Astrocyte of the cerebellum (primary cell): ENCODE results near the gene JAKMIP2.
"Not testable (repeated sequence)": the region's sequence is repeated elsewhere in the genome, so short reads cannot be mapped to it uniquely, and the experiment has no call there.

Experiments
- DNase-seq: peaks from one replicate; pipeline ENCODE4 v3.0.0-alpha.2; 2011; ENCODE audit warnings: low read depth
- H3K4me3 ChIP-seq: 2 replicates; pipeline ENCODE4 v1.5.1; 2011; ENCODE audit warnings: mild to moderate bottlenecking, low read depth, low read length, moderate library complexity
- in situ Hi-C: cut with HindIII; loops from 2 replicates; pipeline ENCODE4 v1.10.0; 2017; ENCODE audit warnings: low sequenced_read_pairs
- TF ChIP-seq, protein P1 (sequence below): IDR thresholded peaks from 2 replicates; pipeline ENCODE4 v1.5.1; 2012; ENCODE audit warnings: low read length, low read depth, moderate library complexity, mild to moderate bottlenecking; ENCODE audit errors: missing control alignments

Gene JAKMIP2

DNA sequence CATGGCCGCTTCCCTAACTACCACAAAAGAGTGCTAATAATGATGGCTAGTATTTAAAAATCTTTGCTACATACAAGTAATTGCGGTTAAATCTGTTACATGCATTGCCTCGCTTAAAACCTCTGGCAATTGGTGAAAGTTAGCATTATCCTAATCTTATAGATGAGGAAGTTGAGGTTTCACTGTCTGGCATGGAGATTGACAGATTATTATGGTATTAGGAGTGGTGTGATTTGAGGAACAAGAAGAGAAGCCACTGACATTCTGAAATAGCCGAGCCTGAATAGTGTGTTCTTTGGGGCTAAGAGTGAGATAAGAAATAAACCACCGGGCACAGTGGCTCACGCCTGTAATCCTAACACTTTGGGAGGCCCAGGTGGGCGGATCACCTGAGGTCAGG is 227.4 kb downstream of the JAKMIP2 start:
- in situ Hi-C loops, result no loop called here
- no peak overlapping the region for H3K4me3 ChIP-seq
- TF ChIP-seq, protein P1, sequence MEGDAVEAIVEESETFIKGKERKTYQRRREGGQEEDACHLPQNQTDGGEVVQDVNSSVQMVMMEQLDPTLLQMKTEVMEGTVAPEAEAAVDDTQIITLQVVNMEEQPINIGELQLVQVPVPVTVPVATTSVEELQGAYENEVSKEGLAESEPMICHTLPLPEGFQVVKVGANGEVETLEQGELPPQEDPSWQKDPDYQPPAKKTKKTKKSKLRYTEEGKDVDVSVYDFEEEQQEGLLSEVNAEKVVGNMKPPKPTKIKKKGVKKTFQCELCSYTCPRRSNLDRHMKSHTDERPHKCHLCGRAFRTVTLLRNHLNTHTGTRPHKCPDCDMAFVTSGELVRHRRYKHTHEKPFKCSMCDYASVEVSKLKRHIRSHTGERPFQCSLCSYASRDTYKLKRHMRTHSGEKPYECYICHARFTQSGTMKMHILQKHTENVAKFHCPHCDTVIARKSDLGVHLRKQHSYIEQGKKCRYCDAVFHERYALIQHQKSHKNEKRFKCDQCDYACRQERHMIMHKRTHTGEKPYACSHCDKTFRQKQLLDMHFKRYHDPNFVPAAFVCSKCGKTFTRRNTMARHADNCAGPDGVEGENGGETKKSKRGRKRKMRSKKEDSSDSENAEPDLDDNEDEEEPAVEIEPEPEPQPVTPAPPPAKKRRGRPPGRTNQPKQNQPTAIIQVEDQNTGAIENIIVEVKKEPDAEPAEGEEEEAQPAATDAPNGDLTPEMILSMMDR, result no peak
- no peak for DNase-seq

DNA sequence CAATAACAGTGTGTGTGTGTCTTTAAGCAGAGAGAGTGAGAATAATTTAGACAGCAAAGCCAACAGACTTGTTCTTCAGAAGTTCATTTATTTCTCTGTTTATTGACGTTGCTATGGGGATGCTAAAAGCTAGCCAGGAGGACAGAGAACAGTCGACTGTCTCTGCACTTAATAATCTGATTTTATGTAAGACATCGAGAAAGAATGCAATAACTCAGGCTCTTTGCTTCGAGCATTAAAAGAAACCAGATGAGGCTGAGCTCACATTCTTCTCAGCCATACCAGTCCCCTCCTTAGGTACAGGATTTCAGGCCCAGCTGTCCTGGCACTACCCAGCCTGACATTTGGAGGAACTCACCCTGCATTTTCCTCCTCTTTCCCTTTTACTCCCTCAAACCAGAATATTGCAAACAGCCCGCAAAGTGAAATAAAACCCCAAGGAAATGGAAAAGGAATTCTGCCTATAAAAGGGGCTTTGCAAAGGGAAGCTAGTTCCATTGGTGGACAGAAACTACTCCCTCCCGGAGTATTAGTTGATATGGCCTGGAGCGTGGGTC is 228.2 kb downstream of the JAKMIP2 start:
- TF ChIP-seq, protein P1, result no peak
- peak; percentile 73 for DNase-seq
- H3K4me3 ChIP-seq, result no peak overlapping the region
- in situ Hi-C loops, result no loop called here

DNA sequence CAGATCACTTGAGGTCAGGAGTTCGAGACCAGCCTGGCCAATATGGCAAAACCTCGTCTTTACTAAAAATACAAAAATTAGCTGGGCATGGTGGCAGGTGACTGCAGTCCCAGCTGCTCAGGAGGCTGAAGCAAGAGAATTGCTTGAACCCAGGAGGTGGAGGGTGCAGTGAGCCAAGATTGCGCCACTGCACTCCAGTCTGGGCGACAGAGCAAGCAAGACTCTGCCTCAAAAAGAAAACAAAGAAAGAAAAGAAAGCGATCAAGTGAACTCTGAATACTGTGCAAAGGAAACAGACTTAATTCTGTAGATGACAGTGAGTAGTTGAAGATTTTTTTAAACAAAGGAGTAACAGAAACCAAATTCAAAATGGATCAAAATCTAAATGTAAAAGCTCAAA is 228.7 kb downstream of the JAKMIP2 start:
- in situ Hi-C loops, H3K4me3 ChIP-seq, DNase-seq: not testable (repeated sequence)

DNA sequence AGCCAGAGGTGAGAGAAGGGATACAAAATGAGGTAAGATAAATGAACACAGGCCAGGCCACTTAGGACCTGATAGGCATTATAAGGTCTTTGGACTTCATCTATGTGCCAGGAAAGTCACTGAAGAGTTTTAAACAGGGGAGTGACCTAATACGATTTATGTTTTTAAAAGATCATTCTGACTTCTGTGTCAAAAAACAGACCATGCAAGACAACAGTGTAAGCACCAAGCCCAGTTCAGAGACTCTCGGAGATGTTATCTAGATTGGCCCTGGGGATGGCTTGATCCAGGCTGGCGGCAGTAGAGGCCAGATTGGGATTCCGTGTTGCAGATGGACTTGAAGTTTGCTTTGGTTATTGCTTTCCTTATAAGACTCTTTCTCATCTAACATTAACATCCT is 229.6 kb downstream of the JAKMIP2 start:
- no peak for DNase-seq
- in situ Hi-C loops, result no loop called here
- no peak overlapping the region for H3K4me3 ChIP-seq
- TF ChIP-seq, protein P1, result no peak

DNA sequence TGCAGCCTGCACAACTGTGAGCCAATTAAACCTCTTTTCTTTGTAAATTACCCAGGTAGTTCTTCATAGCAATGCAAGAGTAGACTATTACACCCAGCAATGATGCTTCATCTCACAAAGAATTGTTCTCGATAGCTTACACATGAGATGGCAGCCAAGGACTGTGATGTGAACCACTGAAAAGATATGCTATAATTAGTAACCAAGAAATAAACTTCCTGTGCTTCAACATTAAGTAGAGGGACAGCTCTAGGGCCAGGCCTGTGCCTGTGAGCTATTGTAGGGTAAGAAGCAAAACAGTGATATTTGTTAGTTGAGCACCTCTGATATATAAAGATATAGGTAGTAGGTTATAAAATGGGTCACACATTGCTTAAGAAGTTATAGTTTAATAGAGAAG is 230.9 kb downstream of the JAKMIP2 start:
- H3K4me3 ChIP-seq, result no peak overlapping the region
- in situ Hi-C loops, result no loop called here
- TF ChIP-seq, protein P1, result no peak
- DNase-seq, result no peak

DNA sequence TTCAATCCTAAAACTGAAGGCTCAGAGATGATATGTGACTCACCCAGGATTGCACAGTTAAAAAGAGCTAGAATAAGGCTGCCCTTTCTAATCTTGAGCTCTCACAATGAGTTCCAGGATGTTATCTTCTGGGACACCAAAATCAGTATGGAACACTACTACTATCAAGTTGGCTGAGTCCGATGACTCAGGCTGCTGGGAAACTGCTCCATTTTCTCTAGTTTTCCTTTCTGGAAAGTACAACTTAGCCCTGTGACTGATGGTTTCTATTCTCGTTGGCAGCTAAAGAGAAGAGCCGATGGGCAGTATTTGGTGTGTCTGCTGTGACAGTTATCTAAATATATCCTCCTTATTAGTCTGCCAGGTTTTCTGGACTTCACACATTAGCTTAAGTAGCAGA is 234.8 kb downstream of the JAKMIP2 start:
- no peak overlapping the region for H3K4me3 ChIP-seq
- TF ChIP-seq, protein P1, result no peak
- in situ Hi-C loops, result no loop called here
- no peak for DNase-seq

DNA sequence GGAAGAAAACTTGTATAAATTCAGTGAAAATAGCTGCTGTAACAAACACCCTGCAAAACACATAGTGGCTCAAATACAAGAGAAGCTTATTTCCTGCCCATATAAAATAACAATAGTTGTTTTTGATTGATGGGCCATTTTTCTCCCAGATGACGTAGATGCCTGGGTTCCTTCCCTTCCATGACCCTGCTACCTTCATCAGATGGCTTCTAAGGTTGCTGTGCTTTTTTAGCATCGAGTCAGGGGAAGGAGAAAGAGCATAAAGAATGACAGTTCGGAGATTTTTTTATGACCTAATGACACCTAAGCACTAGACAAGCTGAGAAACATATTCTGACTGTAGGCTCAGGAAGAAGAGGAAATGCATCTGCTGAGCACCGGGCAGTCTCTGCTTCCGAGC is 238.0 kb downstream of the JAKMIP2 start:
- TF ChIP-seq, protein P1, result no peak
- no peak for DNase-seq
- in situ Hi-C loops, result no loop called here
- no peak overlapping the region for H3K4me3 ChIP-seq
